HG02884 (cell line): ENCODE data around the gene DIAPH2.

Experiments
- ATAC-seq: cut with Tn5 transposase; IDR thresholded peaks from one replicate; pipeline ENCODE4 v1.9.1; 2021; ENCODE audit warnings: mild to moderate bottlenecking, moderate library complexity; ENCODE audit not compliant: unreplicated experiment

Gene DIAPH2

GRCh38 chrX:97268182-97268680 lies 583.6 kb downstream of the DIAPH2 start:
- no peak for ATAC-seq

GRCh38 chrX:97284531-97284930 lies 599.9 kb downstream of the DIAPH2 start:
- ATAC-seq: no peak

- no peak for ATAC-seq
Measured at GRCh38 chrX:97290199-97290598, 605.6 kb downstream of the DIAPH2 start.

GRCh38 chrX:97294041-97294440 lies 609.4 kb downstream of the DIAPH2 start:
- ATAC-seq: no peak

GRCh38 chrX:97295954-97296353 lies 611.3 kb downstream of the DIAPH2 start:
- no peak for ATAC-seq

GRCh38 chrX:97306771-97307470 lies 622.3 kb downstream of the DIAPH2 start:
- no peak for ATAC-seq

- no peak for ATAC-seq
Measured at GRCh38 chrX:97308171-97308570, 623.5 kb downstream of the DIAPH2 start.

- no peak for ATAC-seq
Measured at GRCh38 chrX:97309487-97310116, 625.0 kb downstream of the DIAPH2 start.

GRCh38 chrX:97310373-97310772 lies 625.7 kb downstream of the DIAPH2 start:
- ATAC-seq: no peak

- ATAC-seq: no peak
Measured at GRCh38 chrX:97311066-97311778, 626.6 kb downstream of the DIAPH2 start.

GRCh38 chrX:97314345-97314744 lies 629.7 kb downstream of the DIAPH2 start:
- ATAC-seq: no peak

GRCh38 chrX:97315939-97316338 lies 631.3 kb downstream of the DIAPH2 start:
- ATAC-seq: no peak

- no peak for ATAC-seq
Measured at GRCh38 chrX:97320305-97320704, 635.7 kb downstream of the DIAPH2 start.

GRCh38 chrX:97322401-97322800 lies 637.8 kb downstream of the DIAPH2 start:
- no peak for ATAC-seq

- ATAC-seq: peak; percentile 96
Measured at GRCh38 chrX:97326456-97326855, 641.8 kb downstream of the DIAPH2 start.

- no peak for ATAC-seq
Measured at GRCh38 chrX:97328853-97329390, 644.3 kb downstream of the DIAPH2 start.

- ATAC-seq: peak; percentile 52
Measured at GRCh38 chrX:97330151-97330550, 645.5 kb downstream of the DIAPH2 start.

- ATAC-seq: no peak
Measured at GRCh38 chrX:97332963-97333362, 648.3 kb downstream of the DIAPH2 start.

- ATAC-seq: no peak
Measured at GRCh38 chrX:97334850-97335249, 650.2 kb downstream of the DIAPH2 start.

- ATAC-seq: no peak
Measured at GRCh38 chrX:97344724-97345123, 660.1 kb downstream of the DIAPH2 start.

- ATAC-seq: no peak
Measured at GRCh38 chrX:97358941-97359340, 674.3 kb downstream of the DIAPH2 start.

- ATAC-seq: no peak
Measured at GRCh38 chrX:97363843-97364242, 679.2 kb downstream of the DIAPH2 start.
